Right forelimb (tissue), 1 donor: ENCODE results near the gene CYP2R1.
"Not testable (repeated sequence)": the region's sequence is repeated elsewhere in the genome, so short reads cannot be mapped to it uniquely, and the experiment has no call there.

Experiments
- DNase-seq: peaks from one replicate; pipeline ENCODE4 v3.0.0-alpha.2; 2018

CYP2R1 gene

DNA sequence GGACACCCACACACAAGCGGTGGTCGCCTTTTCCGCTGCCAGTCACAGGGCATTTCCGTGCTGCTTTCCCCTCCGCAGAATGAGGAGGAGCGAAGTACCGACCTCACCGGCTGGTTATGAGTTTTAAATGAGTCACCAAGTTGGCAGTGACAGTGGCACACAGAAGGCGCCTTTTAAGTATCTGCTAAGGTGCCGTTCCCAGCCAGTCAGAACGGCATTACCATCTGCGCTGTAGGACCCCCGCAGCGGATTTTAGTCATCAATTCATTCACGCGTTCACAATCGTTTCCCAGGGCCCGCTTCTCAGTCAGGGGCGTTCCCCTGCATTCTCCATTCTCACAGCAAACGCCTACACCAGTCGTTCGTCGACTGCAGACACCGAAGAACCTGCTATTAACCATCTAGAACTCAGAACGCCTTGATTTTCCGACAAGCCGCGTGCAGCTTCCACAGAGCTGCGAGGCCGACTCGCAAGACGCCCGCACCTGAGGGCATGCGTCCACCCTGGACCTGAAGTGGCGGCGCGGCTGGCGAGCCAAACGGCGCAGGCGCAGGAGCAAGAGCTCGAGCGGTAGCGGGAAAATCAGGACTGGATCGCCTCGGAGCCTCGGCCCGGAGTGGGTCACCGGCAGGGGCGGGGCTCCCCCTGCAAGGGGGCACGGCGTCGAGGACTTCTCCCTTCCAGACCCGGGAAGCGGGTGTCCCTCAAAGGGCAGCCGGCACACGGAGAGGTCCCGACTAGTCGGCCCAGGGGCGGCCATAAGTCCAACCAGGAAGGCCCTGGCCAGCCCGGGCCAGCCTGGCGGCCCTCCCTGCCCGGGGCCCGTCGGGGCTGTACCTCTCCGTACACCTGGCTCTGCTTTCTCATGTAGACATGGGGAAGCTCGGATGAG, 642 bp downstream of the CYP2R1 start:
- DNase-seq, result peak; percentile 93

DNA sequence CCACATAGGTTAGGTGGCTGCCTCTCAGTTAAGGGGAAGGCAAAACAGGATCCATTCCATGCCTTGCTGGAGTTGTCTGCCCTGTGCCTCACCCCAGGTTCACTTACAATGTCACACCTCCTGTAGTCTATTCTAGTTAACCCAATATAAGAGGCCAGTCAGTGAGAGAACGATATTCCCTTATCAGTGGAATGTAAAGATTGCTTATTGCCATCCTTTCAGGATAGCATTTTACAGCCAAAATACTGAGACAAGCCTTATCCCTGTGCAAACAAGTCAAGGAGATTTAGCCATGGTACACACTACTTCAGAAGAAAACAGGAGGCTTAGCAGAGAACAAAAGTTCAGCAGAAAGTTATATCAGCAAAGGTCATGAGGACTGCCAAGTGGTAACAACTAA, 5.5 kb downstream of the CYP2R1 start:
- DNase-seq, result no peak

DNA sequence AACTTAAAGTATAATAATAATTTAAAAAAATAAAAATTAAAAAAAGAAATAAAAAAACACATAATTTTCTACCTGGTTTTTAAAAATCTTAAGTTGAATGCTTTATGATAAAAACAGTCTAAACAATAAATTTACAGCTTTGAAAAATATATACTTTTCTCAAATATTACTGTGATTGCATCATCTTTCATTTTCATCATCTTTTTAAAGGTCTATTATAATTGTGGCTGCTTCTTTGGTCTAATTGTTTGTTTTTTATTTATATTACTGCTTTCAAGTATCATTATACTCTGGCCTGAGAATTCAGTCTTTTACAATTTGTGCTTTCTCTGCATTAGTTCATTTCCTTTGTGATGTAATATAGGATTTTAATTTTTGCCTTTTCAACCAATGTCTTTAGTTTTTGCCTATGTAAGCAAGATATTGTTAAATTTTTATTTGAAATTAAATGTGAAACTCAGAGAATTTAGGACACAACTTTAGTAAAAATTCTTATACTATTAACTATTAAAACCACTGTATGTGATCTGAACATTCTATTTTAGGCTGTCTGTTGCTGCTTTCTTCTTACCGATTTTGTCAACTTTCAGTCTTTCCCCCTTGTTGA, 7.3 kb downstream of the CYP2R1 start:
- DNase-seq, result no peak

DNA sequence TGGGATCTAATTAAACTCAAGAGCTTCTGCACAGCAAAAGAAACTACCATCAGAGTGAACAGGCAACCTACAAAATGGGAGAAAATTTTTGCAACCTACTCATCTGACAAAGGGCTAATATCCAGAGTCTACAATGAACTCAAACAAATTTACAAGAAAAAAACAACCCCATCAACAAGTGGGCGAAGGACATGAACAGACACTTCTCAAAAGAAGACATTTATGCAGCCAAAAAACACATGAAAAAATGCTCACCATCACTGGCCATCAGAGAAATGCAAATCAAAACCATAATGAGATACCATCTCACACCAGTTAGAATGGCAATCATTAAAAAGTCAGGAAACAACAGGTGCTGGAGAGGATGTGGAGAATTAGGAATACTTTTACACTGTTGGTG, 8.3 kb downstream of the CYP2R1 start:
- DNase-seq, result not testable (repeated sequence)

DNA sequence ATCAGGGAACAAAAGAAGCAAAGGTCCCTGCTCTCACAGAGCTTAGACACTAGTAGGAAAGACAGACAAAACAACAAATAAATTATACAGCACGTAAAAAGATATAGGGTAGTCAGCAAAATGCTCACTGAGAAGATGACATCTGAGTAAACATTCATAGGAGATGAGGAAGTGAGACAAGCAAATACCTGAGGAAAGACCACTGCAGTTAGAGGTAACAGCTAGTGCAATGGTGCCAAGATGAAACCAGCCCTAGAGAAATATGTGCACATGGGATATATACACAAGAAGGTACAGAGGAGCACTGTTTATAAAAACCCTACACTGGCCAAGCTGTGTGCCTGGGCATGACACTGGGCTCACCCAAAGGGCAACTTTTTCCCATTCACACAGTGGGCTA, 9.8 kb downstream of the CYP2R1 start:
- DNase-seq, result no peak

DNA sequence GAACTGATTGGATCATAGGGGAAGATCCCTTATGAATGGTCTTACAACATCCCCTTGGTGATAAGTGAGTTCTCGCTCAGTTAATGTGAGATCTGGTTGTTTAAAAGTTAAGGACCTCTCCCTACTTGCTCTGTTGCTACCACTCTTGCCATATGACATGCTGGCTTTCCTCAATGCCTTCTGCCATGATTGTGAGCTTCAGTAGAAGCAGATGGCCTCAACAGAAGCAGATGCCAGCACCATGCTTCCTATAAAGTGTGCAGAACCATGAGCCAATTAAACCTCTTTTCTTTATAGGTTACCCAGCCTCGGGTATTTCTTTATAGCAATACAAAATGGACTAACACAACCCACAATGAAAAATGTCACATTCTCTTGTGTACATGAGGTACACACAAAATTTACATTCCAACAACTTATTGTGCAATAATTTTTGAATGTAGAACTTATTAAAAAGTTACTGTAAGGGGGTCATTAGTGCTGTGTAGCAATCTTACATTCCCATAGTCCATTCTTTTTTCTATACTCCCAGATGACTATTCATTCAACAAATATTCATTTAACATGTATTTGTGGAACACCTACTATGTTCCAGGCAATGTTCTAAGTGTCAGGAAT, 10.3 kb downstream of the CYP2R1 start:
- no peak for DNase-seq

DNA sequence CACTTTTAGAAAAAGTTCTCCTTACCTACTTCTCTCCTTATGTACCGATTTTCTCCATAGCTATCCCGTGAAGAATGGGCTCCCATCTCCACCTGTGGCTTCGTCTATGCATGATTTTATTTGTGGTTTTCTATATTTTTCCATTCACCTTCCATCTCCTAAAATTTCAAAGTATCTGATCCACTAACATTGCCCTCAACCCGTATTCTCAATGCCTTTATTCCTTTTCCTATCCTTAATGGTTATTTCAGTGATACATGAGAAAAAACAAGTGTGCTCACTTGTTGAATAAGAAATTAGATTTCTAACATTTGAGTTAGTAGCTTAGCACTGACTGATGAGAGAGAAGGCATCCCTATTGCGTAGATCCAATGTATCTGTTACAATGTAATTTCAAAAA, 16.9 kb downstream of the CYP2R1 start:
- no peak for DNase-seq

DNA sequence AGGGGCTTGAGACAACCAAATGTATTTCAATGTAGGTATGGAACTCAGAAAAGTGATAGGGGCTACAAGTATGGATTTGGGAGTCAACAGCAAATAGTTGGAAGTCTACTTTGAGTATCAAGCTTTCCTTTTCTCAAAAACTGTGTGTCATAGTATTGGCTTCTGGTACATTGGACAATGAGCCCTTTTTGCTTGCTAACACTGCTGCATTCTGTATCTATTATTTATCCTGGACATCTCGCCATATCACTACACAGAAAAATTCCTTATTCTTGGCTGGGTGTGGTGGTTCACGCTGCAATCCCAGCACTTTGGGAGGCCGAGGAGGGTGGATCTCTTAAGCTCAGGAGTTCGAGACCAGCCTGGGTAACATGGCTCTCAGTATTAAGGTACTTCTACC, 18.4 kb downstream of the CYP2R1 start:
- DNase-seq, result no peak

DNA sequence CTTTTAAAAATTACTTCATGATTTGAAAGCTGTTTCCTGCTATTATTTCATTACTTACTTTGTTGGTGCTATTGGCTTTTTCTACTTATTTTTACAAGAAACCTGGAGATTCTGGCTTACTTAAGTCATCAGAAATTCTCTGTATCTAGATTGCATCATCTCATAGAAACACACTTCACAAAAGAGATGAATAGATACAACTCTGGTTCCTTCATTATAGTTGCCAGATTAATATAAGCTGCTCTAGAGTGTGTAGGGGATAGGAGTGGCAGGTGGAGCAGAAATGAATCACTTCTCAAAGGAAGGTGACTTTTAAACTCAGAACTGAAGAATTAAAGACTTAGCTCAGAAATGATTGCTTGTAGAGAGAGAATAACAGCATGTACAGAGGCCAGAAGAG, 20.0 kb downstream of the CYP2R1 start:
- DNase-seq, result no peak

DNA sequence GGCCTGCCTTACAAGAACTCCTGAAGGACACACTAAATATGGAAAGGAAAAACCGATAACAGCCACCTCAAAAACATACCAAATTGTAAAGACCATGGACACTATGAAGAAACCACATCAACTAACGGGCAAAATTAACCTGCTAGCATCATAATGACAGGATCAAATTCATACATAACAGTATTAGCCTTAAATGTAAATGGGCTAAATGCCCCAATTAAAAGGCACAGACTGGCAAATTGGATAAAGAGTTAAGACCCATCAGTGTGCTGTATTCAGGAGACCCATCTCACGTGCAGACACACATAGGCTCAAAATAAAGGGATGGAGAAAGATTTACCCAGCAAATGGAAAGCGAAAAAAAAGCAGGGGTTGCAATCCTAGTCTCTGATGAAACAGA, 28.3 kb downstream of the CYP2R1 start:
- not testable (repeated sequence) for DNase-seq

DNA sequence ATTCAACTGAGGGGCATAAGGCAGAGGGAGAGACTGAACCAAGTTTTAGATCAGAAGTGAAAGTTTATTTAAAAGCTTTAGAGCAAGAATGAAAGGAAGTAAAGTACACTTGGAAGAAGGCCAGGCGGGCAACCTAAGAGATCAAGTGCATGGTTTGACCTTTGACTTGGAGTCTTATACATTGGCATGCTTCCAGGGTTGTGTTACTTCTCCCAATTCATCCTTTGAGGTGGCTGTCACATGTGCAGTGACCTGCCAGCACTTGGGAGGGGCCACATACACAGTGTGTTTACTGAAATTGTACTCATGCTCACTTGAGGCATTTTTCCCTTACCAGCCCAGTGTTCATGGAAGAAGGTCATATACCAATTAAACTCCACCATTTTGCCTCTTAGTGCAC, 30.4 kb downstream of the CYP2R1 start:
- no peak for DNase-seq

DNA sequence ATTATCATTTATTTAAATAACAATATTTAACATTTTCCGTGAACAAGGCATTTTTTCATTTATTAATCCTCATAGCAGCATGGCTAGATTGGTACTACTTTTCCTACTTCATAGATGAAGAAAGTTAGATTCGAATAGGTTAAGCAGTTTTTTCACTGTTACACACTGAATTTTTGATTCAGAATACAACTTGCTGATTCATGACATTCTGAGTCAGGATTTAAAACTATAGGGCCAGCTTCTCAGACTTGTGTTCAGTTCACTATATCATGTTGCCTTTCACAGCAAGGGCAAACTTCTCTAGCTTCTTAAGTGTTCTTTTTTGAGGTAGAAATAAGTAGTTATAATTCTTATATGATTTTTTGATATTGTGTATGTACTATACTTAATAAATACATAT, 31.5 kb downstream of the CYP2R1 start:
- DNase-seq, result no peak

DNA sequence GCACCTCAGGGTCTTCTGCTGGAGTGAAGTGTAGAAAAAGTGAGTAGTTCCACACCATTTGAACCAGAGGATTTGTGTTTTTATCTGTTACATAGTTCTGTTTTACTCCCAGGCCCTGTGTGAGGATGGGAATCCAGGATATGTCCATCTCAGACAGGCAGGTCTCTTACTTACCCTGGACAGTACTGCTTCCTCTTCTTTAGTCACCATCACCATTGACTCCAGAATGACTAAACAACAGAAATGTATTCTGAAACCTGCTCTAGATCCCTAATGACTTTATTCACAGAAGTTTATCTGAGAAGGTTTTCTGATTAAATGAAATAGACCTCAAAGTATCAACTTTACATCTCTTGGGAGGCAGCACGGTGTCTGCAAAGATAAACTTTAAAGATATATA, 33.6 kb downstream of the CYP2R1 start:
- no peak for DNase-seq

DNA sequence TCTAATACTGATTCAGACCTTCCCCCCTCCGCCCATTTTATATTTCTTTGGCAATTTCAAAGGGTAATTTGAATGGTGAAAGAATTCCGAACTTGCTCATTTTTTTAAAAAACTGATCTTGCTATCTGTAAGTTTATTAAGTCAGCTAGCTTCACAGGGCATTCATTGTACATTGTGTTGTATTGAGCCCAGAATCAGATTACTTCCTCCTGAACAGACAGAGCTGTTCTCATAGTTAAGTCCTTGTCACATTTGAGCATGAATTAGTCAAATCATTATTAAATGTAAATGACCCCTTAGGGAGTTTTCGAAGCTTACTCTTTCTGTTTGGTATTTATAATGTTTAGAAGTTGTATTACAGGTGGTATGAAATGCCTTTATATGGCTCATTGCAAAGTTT, 34.4 kb downstream of the CYP2R1 start:
- no peak for DNase-seq

DNA sequence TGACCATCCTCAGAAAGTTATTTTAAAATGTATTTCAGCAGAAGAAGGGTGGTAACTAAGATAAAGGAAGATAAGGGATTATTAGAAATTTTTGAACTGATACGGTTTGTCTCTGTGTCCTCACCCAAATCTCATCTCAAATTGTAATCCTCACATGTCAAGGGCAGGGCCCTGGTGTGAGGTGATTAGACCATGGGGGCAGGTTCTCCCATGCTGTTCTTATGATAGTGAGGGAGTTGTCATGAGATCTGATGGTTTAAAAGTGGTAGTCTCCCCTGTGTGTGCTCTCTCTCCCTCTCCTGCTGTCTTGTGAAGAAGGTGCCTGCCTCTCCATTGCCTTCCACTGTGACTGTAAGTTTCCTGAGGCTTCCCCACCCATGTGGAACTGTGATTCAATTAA, 36.1 kb downstream of the CYP2R1 start:
- no peak for DNase-seq

DNA sequence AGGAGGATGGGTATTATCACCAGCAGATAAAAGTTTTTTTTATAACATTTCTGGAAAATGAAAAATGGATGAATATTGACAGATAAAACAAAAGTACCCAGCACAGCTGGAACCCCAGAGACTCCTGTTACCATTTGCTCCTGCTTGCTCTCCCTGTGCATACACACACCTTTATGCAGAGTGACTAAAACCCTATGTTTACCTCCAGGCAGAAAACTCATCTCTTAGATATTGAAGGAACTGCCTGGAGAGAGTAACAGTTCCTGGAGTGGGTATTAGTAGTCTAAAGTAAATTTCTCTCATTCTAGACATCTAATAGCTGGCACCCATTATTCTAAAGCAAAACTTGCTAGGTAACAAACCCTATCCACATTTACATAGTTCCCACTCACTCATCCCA, 38.0 kb downstream of the CYP2R1 start:
- DNase-seq, result no peak

DNA sequence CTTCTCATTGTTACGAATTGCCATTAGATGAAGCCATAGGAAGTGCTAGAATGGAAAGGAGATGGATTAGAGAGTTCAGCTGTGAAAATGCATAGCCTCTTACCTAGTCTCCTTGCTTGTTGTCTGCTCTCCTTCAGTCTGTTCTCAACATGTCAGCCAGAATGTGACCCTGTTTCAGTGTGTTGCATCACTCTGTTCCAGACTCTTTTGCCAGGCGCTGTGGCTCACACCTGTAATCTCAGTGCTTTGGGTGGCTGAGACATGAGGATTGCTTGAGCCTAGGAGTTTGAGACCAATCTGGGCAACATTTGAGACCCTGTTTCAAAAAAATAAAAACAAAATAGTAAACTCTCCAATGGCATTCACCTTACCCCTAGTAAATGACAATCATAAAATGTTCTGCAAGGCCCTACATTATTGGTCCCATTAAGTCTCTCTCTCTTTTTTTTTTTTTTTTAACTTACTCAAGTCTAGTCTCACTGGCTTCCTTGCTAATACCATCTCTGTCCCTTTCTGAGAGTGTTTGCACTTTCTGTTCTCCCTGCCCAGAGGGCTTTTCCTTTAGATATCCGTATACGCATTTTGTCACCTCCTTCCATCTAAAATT, 39.4 kb downstream of the CYP2R1 start:
- DNase-seq, result no peak

DNA sequence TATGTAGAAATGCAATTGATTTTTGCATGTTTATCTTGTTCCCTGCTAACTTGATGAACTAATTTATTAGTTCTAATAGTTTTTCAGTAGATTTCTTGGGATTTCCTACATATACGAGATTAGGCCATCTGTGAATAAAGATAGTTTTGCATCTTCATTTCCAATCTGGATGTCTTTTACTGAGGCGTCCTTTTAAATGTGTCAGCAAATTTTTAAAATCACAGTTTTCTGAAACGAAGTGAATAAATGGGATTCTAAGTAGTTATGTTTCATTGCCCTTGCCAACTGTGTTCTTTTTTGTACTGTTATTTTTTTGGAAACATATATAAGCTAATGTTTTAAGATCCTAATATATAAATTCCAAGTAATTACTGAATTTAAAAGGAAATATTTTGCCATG, 50.0 kb downstream of the CYP2R1 start:
- no peak for DNase-seq

DNA sequence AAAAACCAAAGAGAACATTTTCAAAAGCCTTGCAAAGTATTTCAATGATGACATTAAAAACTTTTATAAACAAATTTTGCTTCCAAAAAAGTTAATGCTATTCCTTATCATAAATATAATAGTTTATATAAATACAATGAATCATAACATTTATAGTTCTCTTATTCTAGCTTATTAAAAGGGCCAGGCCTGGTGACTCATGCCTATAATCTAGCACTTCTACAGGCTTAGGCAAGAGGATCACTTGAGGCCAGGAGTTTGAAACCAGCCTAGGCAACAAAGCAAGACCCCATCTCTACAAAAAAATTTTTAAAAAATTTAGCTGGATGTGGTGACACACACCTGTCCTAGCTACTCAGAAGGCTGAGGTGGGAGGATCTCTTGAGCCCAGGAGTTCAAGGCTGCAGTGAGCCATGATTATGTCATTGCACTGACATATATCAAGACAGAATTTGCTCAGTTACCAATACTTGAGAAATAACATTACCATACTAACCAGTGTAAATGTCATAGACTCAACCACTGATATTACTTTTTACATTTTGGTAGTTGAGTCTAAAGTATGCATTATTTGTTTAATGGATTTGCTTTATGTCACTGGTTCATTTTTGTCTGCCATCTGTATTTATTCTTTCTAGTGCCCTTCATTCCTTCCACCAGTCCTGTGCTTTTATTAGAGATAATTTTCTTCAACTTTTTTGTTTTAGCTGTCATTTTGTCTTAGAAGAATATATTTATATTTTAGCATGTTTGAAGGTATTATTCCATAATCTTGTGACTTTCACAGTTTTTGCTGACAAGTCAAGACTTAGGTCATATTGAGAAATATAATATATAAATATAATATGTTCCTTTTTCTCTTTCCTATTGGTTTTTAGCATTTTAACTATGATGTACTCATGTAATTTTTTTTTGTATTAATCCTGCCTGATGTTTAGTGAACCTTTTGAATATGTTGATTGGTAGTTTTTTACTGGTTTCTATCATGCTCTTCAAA, 56.2 kb downstream of the CYP2R1 start:
- DNase-seq, result no peak
